CD4-positive, alpha-beta T cell treated with Interleukin-21 for 1 hour (primary cell): ENCODE data around the gene PLPP3.

Experiments used
- DNase-seq: peaks from one replicate; pipeline ENCODE4 v3.0.0-alpha.2; 2020

The PLPP3 gene

DNA sequence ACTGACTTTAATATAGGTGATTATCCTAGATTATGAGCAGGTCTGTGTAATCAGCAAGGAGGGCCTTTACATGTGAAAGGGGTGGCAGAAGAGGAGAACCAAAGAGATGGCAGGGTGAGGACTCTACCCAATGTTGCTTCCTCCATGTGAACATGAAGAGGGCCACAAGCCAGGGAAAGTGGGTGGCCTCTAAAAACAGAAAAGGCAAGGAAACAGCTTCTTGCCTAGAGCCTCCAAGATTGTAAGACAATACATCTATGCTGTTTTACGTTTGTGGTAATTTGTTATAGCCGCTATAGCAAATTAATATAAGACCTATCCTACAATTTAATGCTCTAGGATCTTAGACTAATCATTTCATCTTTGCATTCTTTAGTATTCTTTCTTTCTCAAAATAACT, 85.5 kb downstream of the PLPP3 start:
- DNase-seq: no peak

DNA sequence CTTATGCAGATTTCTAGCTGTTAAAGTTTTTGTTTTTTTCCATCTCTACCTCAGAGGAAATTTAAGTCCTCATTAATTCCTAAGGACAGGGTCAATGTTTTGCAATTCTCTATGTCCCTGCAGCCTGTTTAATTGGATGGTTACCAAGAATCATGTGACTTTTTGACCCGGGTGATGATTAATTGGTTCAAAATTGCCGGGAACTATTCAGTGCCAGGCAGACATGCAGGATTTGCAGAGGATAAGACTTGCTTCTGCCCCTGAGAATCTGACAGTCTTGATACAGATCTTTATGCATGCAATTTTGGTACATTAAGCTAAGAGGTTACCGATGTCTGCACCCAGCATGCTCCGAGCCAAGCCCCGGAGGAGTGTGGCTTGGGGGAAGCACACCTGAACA, 87.9 kb downstream of the PLPP3 start:
- DNase-seq: no peak

GRCh38 chr1:56490619-56491018, 88.7 kb downstream of the PLPP3 start:
- no peak for DNase-seq

- DNase-seq: no peak
These were observed 89.7 kb downstream of the PLPP3 start for GRCh38 chr1:56489695-56490094.

DNA sequence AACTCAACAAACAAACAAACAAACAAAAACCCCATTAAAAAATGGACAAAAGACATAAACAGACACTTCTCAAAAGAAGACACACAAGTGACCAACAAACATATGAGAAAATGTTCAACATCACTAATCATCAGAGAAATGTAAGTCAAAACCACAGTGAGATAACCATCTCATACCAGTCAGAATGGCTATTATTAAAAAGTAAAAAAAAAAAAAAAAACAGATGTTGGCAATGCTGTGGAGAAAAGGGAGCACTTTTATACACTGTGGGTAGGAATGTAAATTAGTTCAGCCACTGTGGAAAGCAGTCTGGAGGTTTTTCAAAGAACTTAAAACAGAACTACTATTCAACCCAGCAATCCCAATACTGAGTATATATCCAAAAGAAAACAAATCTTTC, 94.7 kb downstream of the PLPP3 start:
- DNase-seq: no peak

- DNase-seq: no peak
These were observed 96.3 kb downstream of the PLPP3 start for GRCh38 chr1:56483104-56483503.

DNA sequence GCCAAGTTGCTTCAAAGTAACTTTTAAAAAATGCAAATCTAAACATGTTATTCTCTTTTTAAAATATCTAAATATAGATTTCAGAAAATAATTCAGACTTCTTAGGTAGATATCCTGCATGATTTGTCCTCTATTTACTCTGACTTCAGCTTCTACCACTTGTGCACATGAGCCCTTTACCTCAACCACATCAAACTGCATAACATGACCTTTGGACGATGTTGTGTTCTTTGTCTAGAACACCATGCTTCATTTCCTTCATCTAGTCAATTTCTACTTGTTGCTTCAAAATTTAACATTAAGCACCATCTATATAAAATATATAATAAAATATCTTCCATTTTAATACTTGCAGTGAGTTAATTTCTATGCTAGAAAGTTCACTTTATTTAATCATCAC, 96.9 kb downstream of the PLPP3 start:
- no peak for DNase-seq

GRCh38 chr1:56481140-56481694, 98.1 kb downstream of the PLPP3 start:
- no peak for DNase-seq

DNA sequence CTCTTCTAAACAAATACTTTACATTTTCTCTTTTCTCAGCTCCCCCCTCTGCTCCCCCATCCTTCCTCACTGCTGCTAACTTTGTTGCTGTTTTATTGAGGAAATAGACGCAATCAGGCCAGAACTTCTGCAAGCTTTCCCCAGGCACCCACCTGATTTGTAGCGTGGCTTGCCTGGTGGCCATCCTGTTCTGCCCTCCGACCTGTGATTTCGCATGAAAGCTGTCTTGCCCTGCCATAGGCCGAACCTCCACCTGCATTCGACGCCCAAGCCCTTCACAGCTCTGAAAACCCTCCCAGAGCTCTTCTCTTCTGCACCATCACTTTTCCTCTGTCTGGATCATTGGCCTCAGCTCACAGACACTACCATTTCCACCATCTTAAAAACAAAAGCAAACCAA, 100.6 kb downstream of the PLPP3 start:
- DNase-seq: no peak

DNA sequence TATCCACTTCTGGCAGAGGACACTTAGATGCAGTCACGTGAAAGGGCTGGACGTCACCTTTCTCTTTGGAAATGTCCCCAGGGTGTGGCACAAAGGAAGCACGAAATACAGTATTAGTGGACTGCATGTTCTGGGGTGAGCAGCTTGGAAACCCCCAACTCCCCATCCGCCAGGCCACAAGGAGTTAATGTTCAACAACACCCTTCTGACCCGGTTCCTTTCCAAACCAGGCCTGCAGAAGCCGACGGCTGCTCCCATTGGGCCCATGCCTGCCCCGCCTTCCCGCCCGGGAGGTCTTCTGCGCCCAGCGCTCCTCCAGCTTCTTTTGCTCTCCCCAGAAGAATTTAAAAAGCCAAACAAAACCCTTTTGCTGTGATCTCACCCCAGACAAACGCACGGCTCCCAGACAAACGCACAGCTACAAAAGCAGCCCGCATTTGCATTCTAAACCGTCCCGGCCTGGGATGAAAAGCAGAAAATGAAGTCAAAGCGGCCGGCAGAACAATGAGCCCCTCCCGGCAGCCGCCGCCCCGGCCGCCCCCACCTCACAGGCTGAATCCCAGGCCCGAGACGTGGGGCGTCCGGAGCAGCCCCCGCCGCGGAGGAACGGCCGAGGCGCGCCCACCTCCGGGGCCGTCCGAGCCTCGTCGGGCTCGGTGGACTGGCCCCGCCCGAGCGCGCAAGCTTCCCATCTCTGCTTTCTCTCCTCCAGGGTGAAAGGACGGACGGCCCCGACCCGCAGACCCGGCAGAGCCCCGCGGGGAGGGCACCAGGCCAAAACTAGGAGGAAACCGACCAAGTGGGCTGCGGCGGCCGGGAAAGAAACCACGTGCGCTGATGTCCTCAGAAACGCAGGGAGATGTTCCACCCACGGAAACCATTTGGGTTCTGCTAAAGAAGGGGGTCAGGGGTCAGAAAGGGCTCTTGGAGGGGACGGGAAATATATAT, 101.9 kb downstream of the PLPP3 start:
- DNase-seq: no peak

- DNase-seq: no peak
These were observed 105.6 kb downstream of the PLPP3 start for GRCh38 chr1:56473582-56474270.

DNA sequence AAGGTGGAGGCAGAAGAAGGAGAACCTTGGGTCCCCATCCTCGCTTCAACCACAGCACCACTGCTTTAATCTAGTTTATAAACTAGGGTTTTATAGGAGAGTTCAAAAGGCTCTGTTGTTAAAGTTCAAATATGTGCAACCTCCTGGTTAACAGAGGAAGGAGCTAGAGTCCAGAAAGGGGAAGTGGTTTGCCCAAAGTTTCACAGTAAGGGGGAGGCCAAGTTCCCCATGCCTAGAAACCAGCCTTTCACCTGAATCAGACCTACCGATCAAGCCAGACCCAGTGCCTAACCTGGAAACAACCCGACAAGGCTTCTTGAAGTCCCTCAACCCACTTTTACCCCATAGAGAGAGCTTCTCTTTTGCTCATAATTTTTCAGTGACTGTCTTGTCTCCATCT, 106.5 kb downstream of the PLPP3 start:
- DNase-seq: no peak

DNA sequence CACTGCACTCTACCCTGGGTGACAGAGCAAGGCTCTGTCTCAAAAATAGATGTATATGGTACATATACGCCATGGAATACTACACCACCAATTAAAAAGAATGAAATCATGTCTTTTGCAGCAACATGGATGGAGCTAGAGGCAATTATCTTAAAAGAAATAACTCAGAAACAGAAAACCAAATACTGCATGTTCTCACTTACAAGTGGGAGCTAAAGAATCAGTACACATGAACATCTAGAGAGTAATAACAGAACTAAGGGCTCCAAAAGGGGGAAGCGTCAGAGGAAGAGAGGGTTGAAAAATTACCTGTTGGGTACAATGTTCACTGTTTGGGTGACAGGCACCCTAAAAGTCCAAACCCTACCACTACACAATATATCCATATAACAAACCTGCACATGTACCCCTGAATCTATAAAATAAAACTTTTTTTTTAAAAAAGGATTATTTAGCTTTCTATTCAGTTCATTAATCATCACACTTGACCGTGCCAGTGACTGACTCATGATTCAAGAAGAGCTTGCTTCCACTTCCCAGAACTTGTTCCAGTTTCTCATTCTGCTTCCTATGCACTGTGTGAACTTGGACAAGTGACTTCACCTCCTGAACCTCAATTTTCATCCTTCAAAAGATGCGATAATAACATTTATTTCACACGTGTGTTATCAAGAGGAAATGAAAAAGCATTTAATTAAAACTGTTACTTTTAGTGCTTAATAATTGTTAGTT, 109.6 kb downstream of the PLPP3 start:
- no peak for DNase-seq

GRCh38 chr1:56468518-56468917, 110.8 kb downstream of the PLPP3 start:
- DNase-seq: no peak

- DNase-seq: no peak
These were observed 112.8 kb downstream of the PLPP3 start for GRCh38 chr1:56466538-56466937.

DNA sequence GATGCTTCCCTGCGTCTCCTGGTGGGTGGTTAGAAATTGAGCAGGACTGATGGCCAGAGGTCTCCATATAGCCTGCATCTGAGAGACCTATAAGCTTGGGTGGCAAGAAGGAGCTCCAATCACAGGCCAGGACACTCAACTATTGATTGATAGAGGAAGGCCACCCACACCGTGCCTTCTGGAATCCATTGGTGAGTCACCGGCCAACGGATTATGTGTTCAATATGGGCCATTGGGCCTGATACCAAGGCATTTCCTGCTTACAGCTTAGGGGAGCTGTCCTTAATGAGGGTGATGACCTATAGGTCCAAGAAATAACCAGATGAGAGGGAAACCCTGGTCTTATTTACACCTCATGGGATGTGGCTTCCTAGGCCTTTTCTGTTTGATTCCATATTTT, 115.1 kb downstream of the PLPP3 start:
- no peak for DNase-seq

- DNase-seq: no peak
These were observed 116.0 kb downstream of the PLPP3 start for GRCh38 chr1:56463376-56463775.

DNA sequence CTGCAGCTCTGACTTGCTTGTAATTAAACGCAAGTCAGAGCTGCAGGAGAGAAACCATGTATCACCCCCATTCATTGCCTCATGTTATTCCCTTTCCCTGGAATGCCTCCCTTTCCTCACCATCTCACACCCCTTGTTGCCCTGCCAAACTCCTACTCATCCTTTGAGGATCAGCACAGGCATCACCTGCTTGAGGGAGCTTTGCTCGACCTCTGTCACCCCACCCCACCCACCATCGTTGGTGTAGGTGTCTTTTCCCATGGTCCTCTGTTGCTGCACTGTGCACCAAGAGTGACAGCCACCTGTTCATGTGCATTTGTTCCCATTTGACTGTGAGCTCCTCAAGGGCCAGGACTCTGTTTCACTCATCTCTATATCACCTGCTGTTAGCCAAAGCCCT, 117.2 kb downstream of the PLPP3 start:
- no peak for DNase-seq

DNA sequence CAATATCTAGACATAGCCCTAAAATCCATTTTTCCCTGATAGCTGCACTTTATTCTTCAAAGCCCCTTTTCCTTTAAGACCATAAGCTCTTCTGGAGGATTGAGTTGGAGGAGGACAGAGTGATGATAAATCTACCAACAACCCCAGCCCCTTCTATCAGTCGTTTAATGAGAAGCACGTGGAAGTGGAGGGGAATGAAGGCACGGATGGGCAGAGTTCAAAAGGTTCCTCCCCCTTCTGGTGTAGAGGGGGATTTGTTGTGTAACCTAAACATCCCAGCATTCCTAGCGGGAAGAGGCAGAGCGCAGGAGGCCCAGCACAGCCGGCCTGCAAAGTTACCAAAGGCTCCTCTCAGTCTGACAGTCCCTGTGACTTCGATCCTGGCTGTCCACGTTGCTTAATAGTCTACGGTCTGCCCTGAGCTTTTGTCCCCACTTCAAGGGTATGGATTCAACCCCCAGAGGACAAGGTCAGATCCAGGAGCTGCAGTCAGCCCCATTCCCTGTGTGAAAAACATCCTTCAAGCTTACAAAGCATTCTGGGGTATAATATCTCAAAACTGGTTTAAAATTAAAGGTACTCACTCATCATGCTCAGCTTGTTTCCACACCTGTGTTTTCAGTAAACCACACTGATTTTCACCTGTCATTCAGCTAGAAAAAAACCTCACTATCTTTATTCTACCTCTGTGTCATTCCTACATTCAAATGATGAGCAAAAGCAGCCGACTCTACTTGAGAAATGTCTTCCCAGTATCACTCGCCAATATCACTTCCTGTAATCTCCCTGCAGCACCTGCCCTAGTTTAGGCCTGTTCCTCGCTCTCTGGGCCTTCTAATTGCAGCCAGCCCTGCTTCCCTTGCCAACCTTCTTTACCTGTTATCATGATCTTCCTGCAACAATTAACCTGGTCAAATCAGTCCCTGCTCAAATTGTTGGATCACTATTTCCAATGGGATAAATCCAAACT, 117.9 kb downstream of the PLPP3 start:
- DNase-seq: no peak

- DNase-seq: no peak
These were observed 120.1 kb downstream of the PLPP3 start for GRCh38 chr1:56459260-56459659.

DNA sequence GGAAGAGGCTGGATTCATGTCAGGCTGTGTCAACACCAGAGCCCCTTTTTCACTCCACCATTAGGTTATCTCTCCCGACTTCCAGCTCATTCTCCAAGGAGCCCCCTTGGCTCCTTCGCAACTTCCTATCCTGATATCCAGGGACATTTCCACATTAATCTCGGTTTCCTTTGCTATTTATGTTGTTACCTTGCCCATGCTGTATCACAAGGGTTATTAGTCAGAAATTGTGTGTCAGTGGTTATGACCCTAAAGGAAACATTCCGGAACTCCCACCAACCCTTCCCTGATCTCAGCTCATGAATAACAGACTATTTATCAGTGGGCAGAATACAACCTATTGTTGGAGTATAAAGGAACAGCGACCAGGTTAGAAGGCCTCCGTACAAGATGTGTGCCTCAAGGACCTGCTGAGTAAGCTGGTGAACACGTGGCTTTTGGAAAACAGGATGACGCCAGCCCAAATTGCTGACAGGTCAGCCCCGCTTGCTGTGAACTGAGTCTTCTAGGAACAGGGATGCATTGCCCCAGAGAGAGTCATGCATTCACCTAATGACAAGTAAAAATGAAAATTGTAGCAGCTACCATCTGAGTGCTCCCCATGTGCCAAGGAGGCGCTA, 121.5 kb downstream of the PLPP3 start:
- DNase-seq: no peak
